ENCODE results near the gene GAS6. TPM values are rescaled to one million over a fixed set of nuclear protein-coding genes. Genes with fewer than 3 reads are reported as not detected.
"Not testable (repeated sequence)": the region's sequence is repeated elsewhere in the genome, so short reads cannot be mapped to it uniquely, and the experiment has no call there.

The GAS6 gene
- polyA plus RNA-seq: 100 to 1,000 TPM in 2 of 3 donors, 10 to 100 TPM in 1; 32.3 to 151 (median 118) TPM

DNA sequence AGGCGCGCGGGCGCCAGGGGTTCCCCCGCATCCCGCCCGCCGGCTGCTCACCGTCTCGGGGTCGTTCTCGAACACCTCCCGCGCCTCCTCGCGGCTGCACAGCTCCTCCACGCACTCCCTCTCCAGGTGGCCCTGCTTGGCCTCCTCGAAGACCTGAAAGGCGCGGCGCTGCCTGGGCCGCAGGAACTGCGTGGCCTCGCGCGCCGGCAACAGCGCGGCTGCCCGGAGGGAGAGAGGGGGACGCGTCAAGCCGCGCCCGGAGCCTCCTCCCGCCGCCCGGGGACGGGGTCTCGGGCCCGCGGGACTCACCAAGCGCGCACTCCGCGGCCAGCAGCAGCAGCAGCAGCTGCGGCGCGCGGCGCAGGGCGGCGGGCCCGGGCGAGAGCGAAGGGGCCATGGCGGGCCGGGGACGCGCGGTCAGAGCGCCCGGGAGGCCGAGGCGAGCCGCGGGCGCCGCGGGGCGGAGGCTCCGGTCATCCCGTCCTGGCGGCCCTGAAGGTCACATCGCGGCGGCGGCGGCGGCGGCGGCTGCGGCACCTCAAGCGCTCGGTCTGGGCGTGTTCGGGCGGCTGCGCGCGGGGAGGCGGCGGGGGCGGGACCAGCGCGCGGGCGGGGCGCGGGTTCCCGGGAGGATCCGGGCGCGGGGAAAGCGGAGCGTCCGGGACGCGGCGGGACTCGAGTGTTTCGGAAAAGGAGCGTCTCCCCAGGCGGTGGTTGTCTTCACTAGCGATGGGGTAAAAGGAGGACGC is at the start of gene GAS6:
Gene GAS6 (minus strand): TSS at position 553 of the 749 bp plus-strand sequence. CDS start 156 bp downstream, at position 397.
- WGBS, 3 donors: 0 to 1% (median 0%) methylated on average over 76 to 116 of the region's 116 CpGs

DNA sequence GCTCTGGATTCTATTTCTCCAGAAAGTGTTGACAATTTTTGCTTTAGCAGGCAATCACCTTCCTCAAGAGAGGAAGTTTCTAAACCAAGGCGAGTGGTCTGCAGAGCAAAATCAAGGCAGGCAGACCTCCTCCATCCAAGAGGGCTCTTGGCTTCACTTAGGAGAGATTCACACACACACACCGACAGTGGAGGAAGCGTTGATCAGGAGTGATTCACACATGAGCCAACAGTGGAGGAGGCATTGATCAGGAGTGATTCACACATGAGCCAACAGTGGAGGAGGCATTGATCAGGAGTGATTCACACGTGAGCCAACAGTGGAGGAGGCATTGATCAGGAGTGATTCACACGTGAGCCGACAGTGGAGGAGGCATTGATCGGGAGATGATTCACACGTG is 49.5 kb upstream of the GAS6 start:
- WGBS, 3 donors: 74 to 88% (median 77%) methylated on average over 8 of the region's 8 CpGs
- H3K27ac ChIP-seq (ENCODE audit: low read depth, low read length): not testable (repeated sequence)

More for the DNA sequence above, at the start of gene GAS6:
- peak within 1 kb of the TSS; percentile 91 for H3K27ac ChIP-seq (ENCODE audit: low read depth, low read length)

DNA sequence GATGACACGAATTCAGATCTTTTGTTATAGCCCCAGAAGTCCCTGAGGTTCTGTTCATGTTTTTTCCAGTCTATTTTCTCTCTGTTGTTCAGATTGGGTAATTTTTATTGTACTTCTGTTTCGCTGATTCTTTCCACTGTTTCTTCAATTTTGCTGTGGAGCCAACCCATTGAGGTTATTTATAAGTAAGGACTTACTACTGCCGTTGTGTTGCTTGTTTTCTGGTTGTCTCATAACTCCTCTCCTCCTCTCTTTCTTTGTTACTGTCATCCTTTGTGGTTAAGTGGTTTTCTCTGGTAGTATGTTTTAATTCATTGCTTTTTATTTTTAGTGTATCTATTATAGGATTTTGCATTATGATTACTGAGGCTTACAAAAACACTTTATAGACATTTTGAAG is 48.7 kb upstream of the GAS6 start:
- no peak overlapping the region for H3K27ac ChIP-seq (ENCODE audit: low read depth, low read length)
- 73 to 77% (median 75%) methylated on average over 3 of the region's 3 CpGs for WGBS, 3 donors

DNA sequence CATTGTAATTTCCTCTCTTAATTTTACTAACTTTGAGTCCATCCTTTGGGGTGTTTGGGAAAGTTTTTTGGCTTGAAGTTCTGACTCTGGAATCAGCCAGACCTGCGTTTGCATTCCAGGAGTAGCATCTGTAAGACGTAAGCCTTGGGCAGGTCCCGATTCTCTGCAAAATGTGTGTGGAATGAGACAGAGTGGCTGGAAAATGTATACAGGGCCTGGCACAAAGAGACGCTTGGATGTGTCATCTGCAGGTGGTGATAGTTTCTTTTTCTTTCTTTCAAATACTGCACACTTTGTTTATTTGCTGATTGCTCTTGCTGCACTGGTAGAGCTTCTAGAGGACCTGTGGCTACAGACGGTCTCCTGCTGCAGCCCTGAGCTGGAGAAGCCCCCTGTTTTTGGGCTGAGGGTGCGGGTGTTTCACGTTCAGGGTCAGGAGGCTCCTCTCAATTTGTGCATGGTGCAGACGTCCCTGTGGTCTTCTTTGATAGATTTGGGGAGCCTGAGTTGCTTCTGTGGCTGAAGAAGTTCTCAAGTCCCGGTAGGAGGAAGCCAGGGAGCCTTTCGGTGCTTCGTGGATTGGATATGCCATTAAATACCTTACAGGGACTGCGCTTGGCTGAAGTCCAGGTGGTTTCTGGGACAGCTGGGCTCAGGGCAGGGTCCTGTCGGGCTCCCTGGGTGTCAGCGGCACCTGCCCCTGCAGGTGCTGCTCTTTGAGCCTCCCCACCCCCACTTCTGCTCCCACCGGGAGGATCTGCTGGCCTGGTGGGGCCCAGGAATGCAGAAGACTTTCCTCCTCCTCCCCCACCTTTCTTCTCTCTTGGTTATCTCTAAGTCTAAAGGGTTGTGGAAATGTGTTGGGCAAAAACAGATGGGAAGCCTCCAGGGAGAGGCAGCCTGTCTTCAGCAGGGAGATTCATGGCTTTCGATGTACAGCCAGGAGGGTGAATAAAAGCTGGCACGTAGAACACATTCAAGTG is 44.0 kb upstream of the GAS6 start:
- 38 to 57% (median 46%) methylated on average over 17 of the region's 17 CpGs for WGBS, 3 donors
- no peak overlapping the region for H3K27ac ChIP-seq (ENCODE audit: low read depth, low read length)

DNA sequence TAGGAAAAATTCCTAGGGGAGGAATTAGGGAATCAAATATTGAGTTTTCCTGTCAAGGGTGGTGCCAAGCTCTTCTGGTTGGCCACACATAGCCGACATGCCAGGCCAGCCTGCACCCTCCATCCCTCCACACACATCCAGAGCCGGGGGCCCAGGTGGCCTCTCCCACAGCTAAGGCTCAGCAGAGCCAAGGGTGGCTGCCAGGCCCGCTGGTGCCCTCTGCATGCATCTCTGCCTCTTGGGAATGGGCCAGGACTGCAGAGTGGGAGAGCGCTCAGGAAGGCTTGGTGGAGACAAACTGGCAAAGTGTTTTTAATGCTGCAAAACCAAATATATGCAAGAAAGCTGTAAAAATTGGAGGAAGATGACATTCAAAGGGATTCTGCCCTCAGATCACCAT is 42.7 kb upstream of the GAS6 start:
- WGBS, 3 donors: 76 to 87% (median 81%) methylated on average over 4 of the region's 4 CpGs
- H3K27ac ChIP-seq (ENCODE audit: low read depth, low read length): no peak overlapping the region

DNA sequence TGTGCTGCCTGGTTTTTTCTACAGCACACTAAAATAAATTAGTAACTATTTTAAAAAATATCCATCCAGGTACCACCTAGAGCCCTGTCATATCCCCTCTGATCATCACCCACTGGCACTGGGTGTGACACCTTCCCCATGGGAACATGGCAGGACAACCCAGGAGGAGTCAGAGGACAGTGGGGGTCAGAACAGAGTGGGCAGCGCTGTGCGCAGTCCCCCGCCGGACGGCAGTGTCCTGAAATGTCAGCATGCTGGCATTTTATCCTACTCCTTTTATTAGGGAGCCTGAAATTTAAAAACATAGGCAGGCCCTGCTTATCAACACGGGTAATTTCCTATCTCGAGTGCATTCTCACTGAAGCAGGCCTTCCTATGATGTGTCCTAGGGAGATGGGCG is 42.1 kb upstream of the GAS6 start:
- 81 to 90% (median 90%) methylated on average over 8 of the region's 8 CpGs for WGBS, 3 donors

DNA sequence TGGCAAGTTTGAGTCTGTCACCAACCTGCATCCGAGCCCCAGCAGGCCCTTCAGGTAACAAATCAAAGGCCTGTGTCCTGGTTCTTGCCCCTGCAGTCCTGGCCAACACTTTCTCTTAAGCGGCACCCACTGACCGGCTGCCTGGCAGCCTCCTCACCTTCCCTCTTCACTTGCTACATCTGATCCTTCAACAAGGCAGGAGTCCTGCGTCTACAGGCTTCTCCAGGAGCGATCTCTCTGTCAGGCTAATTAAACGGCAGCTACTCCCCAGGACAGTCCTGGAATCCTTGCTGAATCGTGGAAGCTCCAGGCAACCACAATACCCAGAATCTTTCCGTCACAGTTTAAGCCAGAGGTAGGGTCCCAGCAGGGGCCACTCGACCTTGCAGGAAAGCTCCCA is 41.1 kb upstream of the GAS6 start:
- H3K27ac ChIP-seq (ENCODE audit: low read depth, low read length): no peak overlapping the region
- WGBS, 3 donors: 82 to 92% (median 86%) methylated on average over 9 of the region's 9 CpGs

More for the DNA sequence above, 42.1 kb upstream of the GAS6 start:
- no peak overlapping the region for H3K27ac ChIP-seq (ENCODE audit: low read depth, low read length)

DNA sequence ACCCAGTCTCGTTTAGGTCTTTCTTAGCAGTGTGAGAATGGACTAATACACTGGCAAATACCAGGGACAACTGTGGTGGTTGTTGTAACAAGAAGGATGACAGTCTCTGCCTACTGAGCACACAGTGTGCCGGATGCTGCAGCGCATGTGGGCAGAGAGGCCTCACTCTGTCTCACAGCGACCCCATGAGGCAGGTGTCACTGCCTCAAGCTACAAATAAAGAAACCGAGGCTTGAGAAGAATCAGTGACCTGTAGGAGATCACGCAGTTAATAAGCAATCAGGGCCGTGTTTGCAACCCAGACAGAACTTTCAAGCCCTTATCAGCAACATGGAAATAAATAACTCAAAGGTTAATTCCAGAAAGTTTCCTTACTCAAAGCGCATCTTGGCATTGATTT is 40.5 kb upstream of the GAS6 start:
- 35 to 63% (median 56%) methylated on average over 8 of the region's 8 CpGs for WGBS, 3 donors
- no peak overlapping the region for H3K27ac ChIP-seq (ENCODE audit: low read depth, low read length)

DNA sequence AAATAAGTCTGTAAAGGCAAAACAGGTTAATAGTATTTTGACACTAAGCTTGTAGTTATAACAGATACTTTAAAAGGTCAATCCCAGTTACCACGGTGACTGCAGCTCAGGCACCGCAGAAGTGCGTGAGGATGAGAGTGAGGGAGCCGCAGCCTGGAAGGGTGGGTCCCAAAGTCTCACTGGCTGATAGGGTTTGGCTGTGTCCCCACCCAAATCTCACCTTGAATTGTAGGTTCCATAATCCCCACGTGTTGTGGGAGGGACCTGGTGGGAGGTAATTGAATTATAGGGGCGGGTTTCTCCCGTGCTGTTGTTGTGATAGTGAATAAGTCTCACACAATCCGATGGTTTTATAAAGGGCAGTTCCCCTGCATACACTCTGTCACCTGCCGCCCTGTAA is 40.0 kb upstream of the GAS6 start:
- H3K27ac ChIP-seq (ENCODE audit: low read depth, low read length): no peak overlapping the region
- 83 to 91% (median 83%) methylated on average over 9 of the region's 9 CpGs for WGBS, 3 donors

DNA sequence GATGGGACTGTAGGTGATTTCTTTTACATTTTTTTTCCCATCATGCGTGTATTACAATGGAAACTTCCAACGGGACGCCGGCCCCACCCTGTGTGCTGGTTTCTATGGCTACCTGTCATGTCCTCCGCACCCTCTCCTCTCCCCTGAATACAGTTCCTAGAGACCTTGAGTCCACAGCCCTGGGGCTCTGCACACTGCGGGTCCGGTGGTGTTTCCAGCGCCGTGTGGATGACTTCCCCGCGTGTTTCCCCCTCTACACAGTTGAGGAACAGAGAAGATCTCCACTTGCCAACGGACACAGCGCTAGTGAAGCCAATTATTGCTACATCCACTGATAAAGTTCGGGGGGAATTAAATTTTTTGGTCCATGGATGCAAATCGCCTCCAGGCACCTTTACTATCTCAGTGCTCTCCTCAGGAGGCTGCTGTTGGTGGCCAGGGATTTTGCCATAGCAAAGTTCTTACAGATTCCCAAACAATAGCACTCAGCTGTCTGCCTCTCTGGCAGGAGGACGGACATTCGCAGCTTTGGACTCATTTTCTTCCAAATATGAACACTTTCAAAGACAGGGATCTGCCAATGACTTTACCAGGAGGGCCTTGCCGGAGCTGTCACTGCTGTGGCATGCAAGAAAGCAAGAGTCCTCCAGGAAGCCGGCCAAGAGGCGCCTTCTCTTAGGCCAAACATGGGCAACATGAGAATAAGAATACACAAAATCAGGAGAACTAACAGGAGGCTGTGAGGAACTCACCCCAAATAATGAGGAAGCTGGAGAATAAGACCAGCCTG is 39.3 kb upstream of the GAS6 start:
- WGBS, 3 donors: 82 to 84% (median 83%) methylated on average over 20 of the region's 20 CpGs
- H3K27ac ChIP-seq (ENCODE audit: low read depth, low read length): no peak overlapping the region

DNA sequence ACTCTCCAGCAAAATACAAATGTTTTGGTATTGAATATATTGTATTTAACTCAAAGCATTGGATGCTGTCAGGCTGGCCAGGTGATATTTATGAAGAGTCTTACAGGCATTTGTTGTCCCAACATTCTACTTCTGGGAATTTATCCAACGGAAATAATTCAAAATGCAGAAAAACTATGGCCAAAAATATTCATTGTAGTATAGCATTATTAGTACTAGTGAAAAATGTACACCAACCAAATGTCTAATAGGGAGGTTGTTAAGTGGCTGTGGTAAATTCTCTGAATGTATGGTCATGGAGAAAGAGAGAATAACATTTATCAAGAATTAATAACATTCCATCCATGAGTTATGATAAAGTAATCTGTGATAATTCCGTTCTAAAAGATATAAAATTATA is 38.6 kb upstream of the GAS6 start:
- no peak overlapping the region for H3K27ac ChIP-seq (ENCODE audit: low read depth, low read length)
- 65 to 72% (median 69%) methylated on average over 2 of the region's 2 CpGs for WGBS, 3 donors

DNA sequence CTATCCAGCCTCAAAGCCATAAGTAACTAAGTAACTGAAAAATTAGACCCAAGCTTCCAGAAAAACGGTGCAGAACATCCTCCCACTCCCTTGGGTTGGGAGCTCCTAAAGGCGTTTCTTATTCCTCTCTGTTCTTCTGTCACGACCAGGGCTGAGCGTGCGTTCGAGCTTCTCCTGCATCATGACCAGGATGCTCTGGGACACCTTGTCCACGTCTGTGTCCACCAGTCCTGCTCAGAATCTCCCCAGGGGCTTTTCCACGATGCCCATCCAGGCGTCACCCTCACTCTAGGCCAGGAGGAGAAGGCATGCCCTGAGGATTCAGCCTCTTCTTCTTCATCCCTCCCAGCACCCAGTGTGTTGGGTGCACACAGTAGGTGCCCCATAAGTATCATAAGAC is 37.8 kb upstream of the GAS6 start:
- no peak overlapping the region for H3K27ac ChIP-seq (ENCODE audit: low read depth, low read length)
- 83 to 89% (median 84%) methylated on average over 9 of the region's 9 CpGs for WGBS, 3 donors

DNA sequence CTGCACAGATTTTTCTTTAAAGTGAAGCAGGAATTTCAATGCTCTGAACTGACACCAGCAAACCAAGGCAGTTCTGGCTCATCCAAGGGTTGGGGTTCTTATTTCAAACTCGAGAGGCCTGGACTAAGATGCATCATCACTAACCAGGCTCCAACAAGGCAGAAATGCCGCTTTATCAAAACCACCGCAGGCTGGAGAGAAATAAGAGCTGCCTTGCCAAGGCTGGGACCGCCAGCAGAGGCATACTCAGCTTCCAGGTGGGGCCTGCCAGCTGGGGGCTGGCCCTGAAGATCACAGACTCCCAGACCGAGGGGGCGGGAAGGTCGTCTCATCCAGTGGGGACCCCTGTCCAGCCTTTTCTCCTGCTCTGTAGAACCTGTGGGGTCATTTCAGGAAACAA is 37.4 kb upstream of the GAS6 start:
- 75 to 83% (median 82%) methylated on average over 7 of the region's 7 CpGs for WGBS, 3 donors
- no peak overlapping the region for H3K27ac ChIP-seq (ENCODE audit: low read depth, low read length)

DNA sequence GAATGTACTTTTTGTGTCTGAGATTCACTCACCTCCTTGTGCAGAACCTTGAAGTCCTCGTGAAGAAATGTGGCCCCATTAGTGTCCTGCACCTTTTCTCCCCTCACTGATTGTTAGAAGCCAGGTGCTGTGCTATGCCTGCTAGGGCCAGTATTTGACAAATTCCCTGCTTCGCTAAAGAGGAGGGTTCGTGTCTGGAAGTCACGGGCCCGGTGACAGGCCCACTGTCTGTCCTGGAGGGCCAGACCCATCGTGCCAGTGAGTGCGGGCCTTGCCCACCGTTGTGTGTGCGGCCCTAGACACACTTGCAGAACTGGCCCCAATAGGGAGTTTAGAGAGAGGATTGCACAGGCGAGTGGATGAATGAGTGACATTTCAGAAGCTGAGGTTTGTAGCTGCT is 36.8 kb upstream of the GAS6 start:
- WGBS, 3 donors: 84 to 87% (median 84%) methylated on average over 10 of the region's 10 CpGs

DNA sequence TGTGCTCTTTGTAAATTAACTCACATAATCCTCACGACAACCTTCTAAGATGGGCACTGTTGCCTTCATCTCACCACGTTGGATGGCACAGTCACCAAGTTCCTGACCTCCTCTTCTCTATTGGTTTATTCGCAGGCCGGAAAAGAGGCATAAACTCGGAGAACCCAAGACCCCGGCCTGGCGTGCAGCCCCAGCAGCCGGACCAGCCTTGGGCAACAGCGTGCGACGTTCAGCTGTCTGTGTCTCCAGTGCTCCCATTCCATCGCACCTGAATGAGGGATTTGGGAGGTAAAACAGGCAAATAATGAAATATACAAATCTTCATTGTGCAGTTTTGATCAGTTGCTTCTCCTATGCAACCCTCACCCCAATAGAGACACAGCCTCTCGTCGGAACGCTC is 34.5 kb upstream of the GAS6 start:
- no peak overlapping the region for H3K27ac ChIP-seq (ENCODE audit: low read depth, low read length)
- WGBS, 3 donors: 90 to 96% (median 95%) methylated on average over 15 of the region's 15 CpGs

More for the DNA sequence above, 36.8 kb upstream of the GAS6 start:
- no peak overlapping the region for H3K27ac ChIP-seq (ENCODE audit: low read depth, low read length)

DNA sequence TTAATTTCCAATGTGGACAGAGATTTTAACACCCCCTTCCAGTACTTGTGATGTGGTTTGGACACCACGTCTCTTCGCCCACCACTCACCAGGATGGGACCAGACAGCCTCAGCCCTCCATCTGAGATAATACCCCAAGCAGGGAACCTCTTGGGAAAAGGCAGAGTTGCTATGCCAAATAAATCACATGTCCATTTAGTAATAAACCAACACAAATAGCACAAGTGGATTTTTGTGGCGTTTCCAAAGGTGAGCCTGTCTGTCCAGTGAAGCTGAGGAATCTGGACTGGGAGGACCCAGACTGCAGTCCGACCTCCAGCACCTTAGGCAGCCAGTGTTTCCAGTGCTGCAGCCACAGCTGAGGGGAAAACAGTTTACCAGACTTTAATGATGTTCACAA is 34.1 kb upstream of the GAS6 start:
- H3K27ac ChIP-seq (ENCODE audit: low read depth, low read length): no peak overlapping the region
- 82 to 94% (median 88%) methylated on average over 4 of the region's 4 CpGs for WGBS, 3 donors

DNA sequence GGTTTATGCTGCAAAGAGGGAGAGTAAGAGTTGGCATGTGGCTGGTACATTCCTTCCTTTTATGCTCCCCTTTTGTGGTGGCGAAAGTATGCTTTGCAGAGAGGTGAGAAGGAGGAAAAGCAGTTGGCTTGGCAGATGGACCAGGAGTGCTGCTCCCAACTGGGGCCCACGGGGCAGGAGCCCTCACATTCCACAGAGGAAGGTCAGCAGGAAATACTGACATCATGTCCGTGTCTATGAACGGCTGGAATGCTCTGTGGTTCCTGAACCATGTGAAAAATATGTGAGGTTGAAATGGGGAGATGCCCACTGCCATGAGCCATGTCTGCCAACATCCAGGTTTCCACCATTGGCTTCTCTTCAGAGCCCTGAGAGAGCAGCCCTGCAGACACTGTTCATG is 33.3 kb upstream of the GAS6 start:
- 59 to 73% (median 61%) methylated on average over 4 of the region's 4 CpGs for WGBS, 3 donors
- H3K27ac ChIP-seq (ENCODE audit: low read depth, low read length): no peak overlapping the region

DNA sequence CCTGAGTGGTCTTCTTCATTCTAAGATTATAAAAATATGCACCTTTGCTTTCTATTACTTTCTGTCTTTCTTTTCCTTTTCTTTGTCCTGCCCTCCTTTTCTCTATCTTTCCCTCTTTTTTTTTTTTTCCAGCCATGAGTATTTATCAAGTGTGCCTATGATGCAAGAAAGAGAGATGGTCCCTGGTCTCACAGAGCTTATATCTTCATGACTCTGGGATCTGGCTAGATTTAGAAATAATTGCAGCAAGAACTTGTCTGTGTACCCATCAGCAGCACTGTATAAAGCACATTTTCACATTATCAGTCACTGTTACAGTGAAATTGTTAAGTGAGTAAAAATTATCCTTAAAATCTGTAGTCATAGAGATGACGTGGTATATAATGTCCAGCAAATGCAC is 31.6 kb upstream of the GAS6 start:
- H3K27ac ChIP-seq (ENCODE audit: low read depth, low read length): no peak overlapping the region
- WGBS, 3 donors: 76 to 90% (median 79%) methylated on average over 1 of the region's 1 CpG

Data from adipose tissue (tissue), 3 donors.